Right lobe of liver (tissue), 6 donors: ENCODE measurements around the gene PDE6A. TPM values are rescaled to one million over a fixed set of nuclear protein-coding genes. Genes with fewer than 3 reads are reported as not detected.
"Not testable (repeated sequence)": the region's sequence is repeated elsewhere in the genome, so short reads cannot be mapped to it uniquely, and the experiment has no call there.

Experiments used
- ATAC-seq, 4 donors: fragments of 200-7000 bp; cut with Tn5 transposase; one replicate each; pipeline ENCODE4 v1.9.1; 2020; ENCODE audit warnings: mild to moderate bottlenecking in 4 of 4, moderate library complexity in 4 of 4
- DNase-seq, 3 donors: peaks; one replicate each; pipeline ENCODE4 v3.0.0-alpha.2; 2020
- H3K27ac ChIP-seq, 3 donors: fragments of 200-600 bp; one replicate each; pipeline ENCODE4 v1.8.0; 2022
- H3K27me3 ChIP-seq, 2 donors: fragments of 200-600 bp; one replicate each; pipeline ENCODE4 v1.8.0; 2022
- H3K36me3 ChIP-seq, 4 donors: fragments of 200-600 bp; sonication (generic) in 1 of 4; one replicate each; pipeline versions ENCODE4 v1.5.1 to v1.8.0; 2017 to 2022; ENCODE audit warnings: control low read depth in 1 of 4
- H3K4me1 ChIP-seq, 4 donors: fragments of 200-600 bp; sonication (generic) in 1 of 4; one replicate each; pipeline versions ENCODE4 v1.5.1 to v1.8.0; 2017 to 2022; ENCODE audit warnings: control low read depth in 1 of 4
- H3K4me3 ChIP-seq, 3 donors: fragments of 200-600 bp; one replicate each; pipeline ENCODE4 v1.8.0; 2022
- H3K9me3 ChIP-seq, 4 donors: fragments of 200-600 bp; sonication (generic) in 1 of 4; one replicate each; pipeline versions ENCODE4 v1.5.1 to v1.8.0; 2017 to 2022; ENCODE audit warnings: control low read depth in 1 of 4
- CTCF ChIP-seq, 4 donors: fragments of 200-600 bp in 3 of 4; fragments of 450-650 bp in 1 of 4; IDR thresholded peaks; one replicate each; pipeline versions ENCODE4 v1.5.1 to v1.8.0; 2016 to 2022; ENCODE audit warnings: antibody characterized with exemption in 4 of 4, mild to moderate bottlenecking in 2 of 4
- POLR2A ChIP-seq: fragments of 450-650 bp; IDR thresholded peaks from one replicate; pipeline ENCODE4 v1.6.1; 2017; ENCODE audit warnings: antibody characterized with exemption, mild to moderate bottlenecking
- WGBS: methylation state at CpG from one replicate; pipeline ENCODE4 v1.1.6; 2018; ENCODE audit warnings: low coverage, low lambda C conversion rate; ENCODE audit not compliant: insufficient coverage; ENCODE audit errors: missing lambda C conversion rate; 5-methylcytosine and 5-hydroxymethylcytosine counted together
- intact Hi-C, 2 donors: fragments of 100-400 bp; cut with DNase I; formaldehyde crosslinking; loops; one replicate each; pipeline versions ENCODE4 v1.11.2 to v1.14.1; 2022
- total RNA-seq, 6 experiments: library from RNA; depleted of rRNA in 2 of 6; stranded (reverse); fragments of >200 nt in 2 of 6; fragmentation: NEBNext Ultra II Directional in 3 of 6; extraction: Animal tissue kit (Norgen Biotek cat#: 25700) in 3 of 6; gene quantifications; one replicate each; pipeline versions ENCODE4 v1.1.0 to v1.2.4, GENCODE V29; 2016 to 2023
- donor health status: DM: no; HTN: yes; CAD: no.
- donor health status: DM: no; HTN: no; CAD: no.
- donor health status: DM: no; HTN: no; CAD: no.
- donor health status: DM: no; HTN: yes; CAD: no.
- donor health status: DM: no; HTN: yes; CAD: no.

PDE6A gene
- total RNA-seq, 6 experiments from 2014 or later: not detected

DNA sequence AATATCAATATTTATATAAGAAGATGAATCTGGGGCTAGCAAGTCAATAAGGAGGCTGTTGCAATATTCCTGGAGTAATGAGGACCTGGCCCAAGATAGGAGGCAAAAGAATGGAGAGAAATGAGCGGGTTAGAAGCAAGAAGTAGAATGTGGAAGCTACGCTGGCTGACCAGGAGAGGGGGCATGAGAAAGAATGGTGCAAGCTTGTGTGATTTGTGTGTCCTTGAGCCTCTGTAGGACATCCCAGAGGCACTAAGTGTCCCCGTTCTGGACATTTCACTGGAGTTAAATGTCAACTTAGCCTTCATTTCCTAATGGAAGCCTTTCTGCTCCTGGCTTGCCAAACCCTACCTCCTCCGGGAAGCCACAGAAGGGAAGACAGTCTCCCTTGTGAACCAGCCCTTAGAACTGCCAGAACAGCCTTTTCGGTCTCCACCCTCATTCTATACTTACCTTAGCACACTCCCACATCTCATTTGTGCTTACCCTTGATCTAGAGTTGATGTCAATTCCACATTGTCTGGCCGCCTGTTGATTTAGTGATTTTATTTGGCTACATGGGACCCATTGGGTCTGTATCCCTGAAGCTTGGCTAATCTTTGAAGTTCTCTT, 6.7 kb upstream of the PDE6A start:
- WGBS: 67% methylated on average over 5 of the region's 6 CpGs
- Histone ChIP-seq H3K27me3 (no peaks in the 10 kb centered on the region), H3K4me1 (no peaks in the 10 kb centered on the region), H3K9me3 (no peaks in the 10 kb centered on the region), H3K4me3 (no peak overlapping the region), H3K36me3 (no peaks in the 10 kb centered on the region), H3K27ac (no peak overlapping the region)
- intact Hi-C loops: no loop called here
- no peak for ATAC-seq
- TF ChIP-seq CTCF (IDR thresholded peaks at IDR 0.05): no peak
- no peak for TF ChIP-seq POLR2A
- DNase-seq: no peak

- Histone ChIP-seq H3K4me1 (no peaks in the 10 kb centered on the region), H3K4me3 (no peak overlapping the region), H3K9me3 (no peaks in the 10 kb centered on the region), H3K36me3 (no peaks in the 10 kb centered on the region), H3K27ac (no peak overlapping the region), H3K27me3 (no peaks in the 10 kb centered on the region)
- ATAC-seq (no peak), DNase-seq (no peak)
- 64% methylated on average over 5 of the region's 5 CpGs for WGBS
- intact Hi-C loops: no loop called here
- TF ChIP-seq CTCF (IDR thresholded peaks at IDR 0.05): no peak
- no peak for TF ChIP-seq POLR2A
These were observed 4.4 kb upstream of the PDE6A start for GRCh38 chr5:149948993-149949392.

DNA sequence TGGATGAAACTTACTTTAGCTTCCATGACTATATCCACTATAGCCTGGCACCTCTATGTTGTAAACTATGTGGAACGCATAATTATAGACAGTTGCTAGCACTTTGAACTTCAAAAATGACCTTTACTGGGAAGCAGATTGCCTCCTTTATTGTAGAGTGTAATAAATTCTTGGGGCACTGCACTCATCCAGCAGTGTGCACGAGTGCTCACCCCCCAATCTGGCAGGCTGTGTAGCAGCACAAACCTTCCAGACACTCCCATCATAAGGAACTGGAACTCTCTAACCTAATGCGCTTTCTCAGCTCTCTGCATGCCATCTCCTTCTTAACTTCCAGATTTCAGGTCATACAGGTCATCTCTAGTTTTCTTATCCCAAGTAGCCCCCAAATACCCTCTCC, 1.5 kb upstream of the PDE6A start:
- ATAC-seq (no peak), DNase-seq (no peak)
- Histone ChIP-seq H3K4me3 (no peak overlapping the region), H3K27ac (no peak overlapping the region), H3K36me3 (no peaks in the 10 kb centered on the region), H3K27me3 (no peaks in the 10 kb centered on the region), H3K9me3 (no peaks in the 10 kb centered on the region), H3K4me1 (no peaks in the 10 kb centered on the region)
- TF ChIP-seq POLR2A: no peak
- TF ChIP-seq CTCF (IDR thresholded peaks at IDR 0.05): no peak
- WGBS: 69% methylated on average over 3 of the region's 3 CpGs
- intact Hi-C loops: no loop called here

GRCh38 chr5:149943177-149943949, 1.2 kb downstream of the PDE6A start:
- H3K27ac ChIP-seq, H3K4me1 ChIP-seq, H3K36me3 ChIP-seq, intact Hi-C loops, H3K27me3 ChIP-seq, H3K9me3 ChIP-seq, DNase-seq, ATAC-seq, H3K4me3 ChIP-seq: not testable (repeated sequence)
- 81% methylated on average over 3 of the region's 6 CpGs for WGBS

DNA sequence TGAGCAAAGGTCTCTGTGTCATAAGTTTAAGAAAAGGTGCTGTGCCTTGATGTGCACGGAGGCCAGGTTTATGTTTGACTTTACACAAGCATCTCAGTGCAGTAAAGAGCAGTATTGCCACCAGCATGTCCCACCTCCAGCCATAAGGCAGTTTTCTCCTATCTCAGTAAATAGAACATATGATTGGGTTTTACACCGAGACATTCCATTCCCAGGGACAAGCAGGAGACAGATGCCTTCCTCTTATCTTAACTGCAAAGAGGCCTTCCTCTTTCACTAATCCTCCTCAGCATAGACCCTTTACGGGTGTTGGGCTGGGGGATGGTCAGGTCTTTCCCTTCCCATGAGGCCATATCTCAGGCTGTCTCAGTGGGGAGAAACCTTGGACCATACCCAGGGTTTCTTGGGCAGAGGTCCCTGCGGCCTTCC, 1.8 kb downstream of the PDE6A start:
- H3K27me3 ChIP-seq, DNase-seq, H3K27ac ChIP-seq, H3K4me3 ChIP-seq, H3K36me3 ChIP-seq, H3K9me3 ChIP-seq, ATAC-seq, H3K4me1 ChIP-seq, intact Hi-C loops: not testable (repeated sequence)
- WGBS: 45% methylated on average over 3 of the region's 4 CpGs
